HFFc6 (cell line): Measurements from ENCODE around the gene GALNT10. TPM values are rescaled to one million over a fixed set of nuclear protein-coding genes. Genes with fewer than 3 reads are reported as not detected.

Source experiments
- DNase-seq: peaks from one replicate; pipeline ENCODE4 v3.0.0-alpha.2; 2018
- H3K27ac Mint-ChIP-seq: 2 replicates; pipeline ENCODE4 v1.8.0; 2020; ENCODE audit warnings: mild to moderate bottlenecking, mixed read lengths
- H3K27me3 Mint-ChIP-seq: 2 replicates; pipeline ENCODE4 v1.8.0; 2021; ENCODE audit warnings: mild to moderate bottlenecking, moderate library complexity, mixed read lengths; ENCODE audit not compliant: insufficient read depth
- H3K36me3 Mint-ChIP-seq: 2 replicates; pipeline ENCODE4 v1.8.0; 2021; ENCODE audit warnings: low read depth, mixed read lengths
- H3K4me1 Mint-ChIP-seq: 2 replicates; pipeline ENCODE4 v1.8.0; 2020; ENCODE audit warnings: low read depth, mixed read lengths
- H3K4me3 Mint-ChIP-seq: 2 replicates; pipeline ENCODE4 v1.8.0; 2020; ENCODE audit warnings: mild to moderate bottlenecking, moderate library complexity, mixed read lengths
- H3K9me3 Mint-ChIP-seq: 2 replicates; pipeline ENCODE4 v1.8.0; 2020; ENCODE audit warnings: mild to moderate bottlenecking, mixed read lengths
- long read RNA-seq: library from polyadenylated mRNA; unstranded; transcript quantifications from one replicate; pipeline ENCODE4 v2.0.0, GENCODE V29; 2019
- total RNA-seq, 6 experiments: library from RNA; stranded (reverse); fragmentation: NEBNext Ultra II Directional; extraction: Animal tissue kit (Norgen Biotek cat#: 25700); gene quantifications; 2 replicates in 1 of 6; 3 replicates in 5 of 6; pipeline ENCODE4 v1.2.3, GENCODE V29; 2021
- TF ChIP-seq, protein P1 (sequence below): fragments of 200-600 bp; sonication (generic); IDR thresholded peaks from 2 replicates; pipeline ENCODE4 v1.5.0; 2021; ENCODE audit warnings: antibody characterized with exemption, mild to moderate bottlenecking

The GALNT10 gene, protein sequence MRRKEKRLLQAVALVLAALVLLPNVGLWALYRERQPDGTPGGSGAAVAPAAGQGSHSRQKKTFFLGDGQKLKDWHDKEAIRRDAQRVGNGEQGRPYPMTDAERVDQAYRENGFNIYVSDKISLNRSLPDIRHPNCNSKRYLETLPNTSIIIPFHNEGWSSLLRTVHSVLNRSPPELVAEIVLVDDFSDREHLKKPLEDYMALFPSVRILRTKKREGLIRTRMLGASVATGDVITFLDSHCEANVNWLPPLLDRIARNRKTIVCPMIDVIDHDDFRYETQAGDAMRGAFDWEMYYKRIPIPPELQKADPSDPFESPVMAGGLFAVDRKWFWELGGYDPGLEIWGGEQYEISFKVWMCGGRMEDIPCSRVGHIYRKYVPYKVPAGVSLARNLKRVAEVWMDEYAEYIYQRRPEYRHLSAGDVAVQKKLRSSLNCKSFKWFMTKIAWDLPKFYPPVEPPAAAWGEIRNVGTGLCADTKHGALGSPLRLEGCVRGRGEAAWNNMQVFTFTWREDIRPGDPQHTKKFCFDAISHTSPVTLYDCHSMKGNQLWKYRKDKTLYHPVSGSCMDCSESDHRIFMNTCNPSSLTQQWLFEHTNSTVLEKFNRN
- total RNA-seq: 100 to 1,000 TPM; 129 to 161 (median 157) TPM
- long read RNA-seq, full-length matches to known transcripts: 1 of 45 reads
- long read RNA-seq, partial matches to known transcripts: 31 of 45 reads
- long read RNA-seq, other reads (novel, unspliced or antisense): 13 of 45 reads

DNA sequence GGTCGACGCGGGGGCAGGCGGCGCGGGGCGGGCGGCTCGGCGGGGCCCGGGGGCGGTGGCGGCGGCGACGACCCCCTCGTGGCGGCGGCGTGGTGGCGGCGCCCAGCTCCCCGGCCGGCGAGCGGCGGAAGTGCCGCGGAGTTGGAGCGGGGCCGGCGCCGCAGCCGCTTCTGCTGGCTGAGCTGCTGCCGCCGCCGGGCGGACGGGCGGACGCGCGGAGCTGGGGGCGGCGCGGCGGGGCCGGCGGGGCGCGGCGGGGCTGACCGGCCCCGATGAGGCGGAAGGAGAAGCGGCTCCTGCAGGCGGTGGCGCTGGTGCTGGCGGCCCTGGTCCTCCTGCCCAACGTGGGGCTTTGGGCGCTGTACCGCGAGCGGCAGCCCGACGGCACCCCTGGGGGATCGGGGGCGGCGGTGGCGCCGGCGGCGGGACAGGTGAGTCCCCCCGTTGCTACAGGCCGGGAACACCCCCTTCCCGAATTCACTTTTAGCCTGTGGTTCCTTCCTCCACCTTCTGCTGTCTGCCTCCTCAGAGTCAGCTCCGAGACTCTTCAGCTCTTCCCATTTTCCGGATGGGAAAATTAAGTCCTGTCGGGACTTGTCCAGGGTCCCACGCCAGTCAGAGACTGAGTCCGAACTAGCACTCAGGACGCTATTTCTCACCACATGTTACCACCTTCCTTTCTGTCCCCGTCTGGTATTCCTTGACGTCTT is at the start of gene GALNT10:
GALNT10 (plus strand) TSS at position 139 of the 710 bp plus-strand sequence; CDS start at position 273, 134 bp downstream.
- peak within 1 kb of the TSS; percentile 97 for H3K27ac Mint-ChIP-seq
- H3K4me3 Mint-ChIP-seq: peak within 1 kb of the TSS; percentile 100
- TF ChIP-seq, protein P1, sequence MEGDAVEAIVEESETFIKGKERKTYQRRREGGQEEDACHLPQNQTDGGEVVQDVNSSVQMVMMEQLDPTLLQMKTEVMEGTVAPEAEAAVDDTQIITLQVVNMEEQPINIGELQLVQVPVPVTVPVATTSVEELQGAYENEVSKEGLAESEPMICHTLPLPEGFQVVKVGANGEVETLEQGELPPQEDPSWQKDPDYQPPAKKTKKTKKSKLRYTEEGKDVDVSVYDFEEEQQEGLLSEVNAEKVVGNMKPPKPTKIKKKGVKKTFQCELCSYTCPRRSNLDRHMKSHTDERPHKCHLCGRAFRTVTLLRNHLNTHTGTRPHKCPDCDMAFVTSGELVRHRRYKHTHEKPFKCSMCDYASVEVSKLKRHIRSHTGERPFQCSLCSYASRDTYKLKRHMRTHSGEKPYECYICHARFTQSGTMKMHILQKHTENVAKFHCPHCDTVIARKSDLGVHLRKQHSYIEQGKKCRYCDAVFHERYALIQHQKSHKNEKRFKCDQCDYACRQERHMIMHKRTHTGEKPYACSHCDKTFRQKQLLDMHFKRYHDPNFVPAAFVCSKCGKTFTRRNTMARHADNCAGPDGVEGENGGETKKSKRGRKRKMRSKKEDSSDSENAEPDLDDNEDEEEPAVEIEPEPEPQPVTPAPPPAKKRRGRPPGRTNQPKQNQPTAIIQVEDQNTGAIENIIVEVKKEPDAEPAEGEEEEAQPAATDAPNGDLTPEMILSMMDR: no peak
- peaks cover 1% of the 10 kb centered on the region; the same call in 1 of the 2 replicates for H3K27me3 Mint-ChIP-seq
- H3K9me3 Mint-ChIP-seq: no peaks in the 10 kb centered on the region
- DNase-seq: no peak
- H3K4me1 Mint-ChIP-seq: peaks cover 52% of the 10 kb centered on the region
- H3K36me3 Mint-ChIP-seq: peaks cover 11% of the 10 kb centered on the region

DNA sequence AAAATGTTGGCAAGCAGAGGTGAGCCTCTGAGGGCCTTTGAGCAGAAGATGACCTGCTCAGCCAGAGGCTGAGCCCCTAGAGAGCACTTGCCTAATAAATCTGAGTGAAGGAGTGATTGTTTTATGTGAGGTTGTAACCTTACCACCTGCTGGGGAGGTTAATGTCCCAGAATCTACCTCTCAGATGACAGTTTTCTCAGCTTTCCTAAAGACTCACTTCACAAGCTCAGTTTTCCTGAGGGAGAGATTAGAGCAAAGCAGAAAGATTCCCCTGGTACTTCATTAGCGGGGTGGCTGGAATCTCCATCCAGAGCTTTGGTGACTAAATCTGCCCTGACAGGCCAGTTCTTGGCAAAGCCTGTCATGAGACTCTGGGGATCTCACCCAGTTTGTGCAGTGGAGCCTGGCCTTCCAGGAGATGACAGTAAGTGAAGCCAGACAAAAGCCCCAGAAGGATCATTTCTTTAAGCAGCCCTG is 48.8 kb upstream of the GALNT10 start:
- DNase-seq: no peak
- no peaks in the 10 kb centered on the region for H3K4me1 Mint-ChIP-seq
- H3K27ac Mint-ChIP-seq: no peak overlapping the region
- no peaks in the 10 kb centered on the region for H3K36me3 Mint-ChIP-seq
- H3K27me3 Mint-ChIP-seq: peaks cover 26% of the 10 kb centered on the region
- TF ChIP-seq, protein P1: no peak
- H3K9me3 Mint-ChIP-seq: no peaks in the 10 kb centered on the region
- H3K4me3 Mint-ChIP-seq: no peak overlapping the region

DNA sequence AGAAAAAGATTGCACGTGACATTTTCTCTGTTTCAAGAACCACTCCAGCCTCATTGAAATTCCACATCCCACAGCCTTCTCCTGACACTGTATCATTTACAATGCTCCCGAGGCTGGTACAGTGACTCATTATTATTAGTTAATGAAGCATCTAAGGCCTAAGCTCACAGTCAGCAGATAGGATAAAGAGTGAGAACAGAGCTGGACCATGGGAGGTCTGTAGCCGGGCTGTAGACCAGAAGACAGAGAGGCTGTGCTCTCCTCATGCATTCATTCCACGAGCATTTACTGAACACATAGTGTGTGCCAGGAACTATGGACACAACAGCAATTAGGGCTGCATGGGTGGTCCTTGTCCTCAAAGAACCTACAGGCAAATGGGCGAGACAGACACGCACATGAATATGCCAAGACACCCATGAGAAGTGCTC is 47.3 kb upstream of the GALNT10 start:
- H3K4me3 Mint-ChIP-seq: no peak overlapping the region
- H3K9me3 Mint-ChIP-seq: no peaks in the 10 kb centered on the region
- no peak for DNase-seq
- H3K36me3 Mint-ChIP-seq: no peaks in the 10 kb centered on the region
- H3K27ac Mint-ChIP-seq: no peak overlapping the region
- H3K4me1 Mint-ChIP-seq: no peaks in the 10 kb centered on the region
- TF ChIP-seq, protein P1: no peak
- peaks cover 23% of the 10 kb centered on the region for H3K27me3 Mint-ChIP-seq

DNA sequence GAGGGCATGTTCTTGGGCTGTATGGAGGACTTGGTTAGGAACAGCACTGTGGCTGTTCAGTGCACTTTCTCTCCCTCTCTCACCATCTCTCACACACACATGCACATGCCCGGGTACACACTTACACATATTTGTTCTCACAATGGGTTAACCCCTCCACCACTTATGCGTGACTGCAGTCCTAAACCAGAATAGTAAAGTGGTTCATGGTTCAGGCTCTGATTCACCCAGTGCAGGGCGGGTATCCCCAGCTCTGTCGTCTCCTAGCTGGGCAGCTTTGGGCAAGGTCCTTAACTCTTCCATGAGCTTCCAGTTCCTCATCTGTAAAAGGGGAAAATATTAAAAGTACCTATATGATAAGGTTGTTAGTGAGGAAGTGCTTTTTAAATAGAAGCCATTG is 45.3 kb upstream of the GALNT10 start:
- H3K27ac Mint-ChIP-seq: no peak overlapping the region
- no peak overlapping the region for H3K4me3 Mint-ChIP-seq
- no peaks in the 10 kb centered on the region for H3K9me3 Mint-ChIP-seq
- DNase-seq: no peak
- H3K36me3 Mint-ChIP-seq: no peaks in the 10 kb centered on the region
- H3K27me3 Mint-ChIP-seq: peaks cover 25% of the 10 kb centered on the region
- no peaks in the 10 kb centered on the region for H3K4me1 Mint-ChIP-seq
- TF ChIP-seq, protein P1: no peak

DNA sequence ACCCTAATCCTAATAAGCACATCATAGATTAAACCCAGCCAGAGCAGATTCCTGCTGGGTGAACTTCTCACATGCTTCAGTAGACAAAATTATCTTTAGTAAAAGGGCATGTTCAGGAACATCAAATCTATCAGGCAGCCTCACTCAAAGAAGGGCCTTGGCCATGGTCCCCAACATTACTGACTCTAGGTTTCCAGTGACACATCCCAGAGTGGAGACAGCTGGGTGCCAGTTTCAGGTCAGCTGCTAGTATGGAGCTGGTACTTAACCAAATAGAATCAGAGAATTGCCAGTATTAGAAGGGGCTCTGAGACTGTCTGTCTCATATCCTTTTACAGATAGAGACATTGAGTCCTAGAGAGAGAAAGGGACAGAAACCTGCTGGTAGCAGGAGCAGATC is 44.1 kb upstream of the GALNT10 start:
- TF ChIP-seq, protein P1: no peak
- Mint-ChIP-seq H3K4me3 (no peak overlapping the region), H3K27me3 (peaks cover 15% of the 10 kb centered on the region), H3K36me3 (no peaks in the 10 kb centered on the region), H3K9me3 (no peaks in the 10 kb centered on the region), H3K4me1 (no peaks in the 10 kb centered on the region), H3K27ac (no peak overlapping the region)
- DNase-seq: no peak
